ENCODE data around the gene SDHC. TPM values are rescaled to one million over a fixed set of nuclear protein-coding genes. Genes with fewer than 3 reads are reported as not detected.

Gene SDHC
- total and polyA plus RNA-seq, 4 donors: 44.3 to 247 (median 96.7) TPM

- H3K9me3 ChIP-seq (ENCODE audit: control insufficient read depth in 4 of 4, low read length in 3 of 4): no peaks in the 10 kb centered on the region
- peaks cover 0 to 7% (median 2%) of the 10 kb centered on the region in 4 donors for H3K4me1 ChIP-seq (ENCODE audit: control insufficient read depth in 4 of 4, insufficient read depth in 4 of 4, low read length in 3 of 4)
- H3K4me3 ChIP-seq (ENCODE audit: low read depth in 1 of 3, low read length in 3 of 3): peak overlapping the region; percentile 59 to 85 (median 81)
- H3K36me3 ChIP-seq (ENCODE audit: control insufficient read depth in 4 of 4, insufficient read depth in 3 of 4, low read depth in 1 of 4, low read length in 3 of 4): no peaks in the 10 kb centered on the region
- no peaks in the 10 kb centered on the region for H3K27me3 ChIP-seq (ENCODE audit: control insufficient read depth in 4 of 4, insufficient read depth in 4 of 4, low read length in 3 of 4)
- H3K27ac ChIP-seq (ENCODE audit: low read depth in 1 of 2, low read length in 2 of 2): peak overlapping the region; percentile 94 to 97
- H3K9ac ChIP-seq (ENCODE audit: low read depth in 1 of 2, low read length in 2 of 2): peak overlapping the region; percentile 93 to 96
- TF ChIP-seq ZBTB33 (IDR thresholded peaks at IDR 0.05): peak; percentile 74
- TF ChIP-seq FOXA2 (IDR thresholded peaks at IDR 0.05): peak; percentile 10
- peak; percentile 95 for TF ChIP-seq YY1 (IDR thresholded peaks at IDR 0.05)
- peak; percentile 9 to 46 for TF ChIP-seq HNF4A (conservative IDR thresholded peaks at IDR 0.05)
- peak; percentile 76 to 85 for TF ChIP-seq RXRA (IDR thresholded peaks at IDR 0.05)
- no peak for TF ChIP-seq HNF4G (IDR thresholded peaks at IDR 0.05)
- peak in 1 of 2 donors; percentile 88 for TF ChIP-seq EGR1 (IDR thresholded peaks at IDR 0.05; ENCODE audit: low read depth in 2 of 2)
- no peak for TF ChIP-seq JUND (IDR thresholded peaks at IDR 0.05)
- peak; percentile 92 to 94 for TF ChIP-seq GABPA (IDR thresholded peaks at IDR 0.05 in 1 of 2, conservative IDR thresholded peaks at IDR 0.05 in 1 of 2)
- TF ChIP-seq FOXA1 (IDR thresholded peaks at IDR 0.05): no peak
- TF ChIP-seq NR2F2 (IDR thresholded peaks at IDR 0.05): peak; percentile 93
- TF ChIP-seq, protein P1, sequence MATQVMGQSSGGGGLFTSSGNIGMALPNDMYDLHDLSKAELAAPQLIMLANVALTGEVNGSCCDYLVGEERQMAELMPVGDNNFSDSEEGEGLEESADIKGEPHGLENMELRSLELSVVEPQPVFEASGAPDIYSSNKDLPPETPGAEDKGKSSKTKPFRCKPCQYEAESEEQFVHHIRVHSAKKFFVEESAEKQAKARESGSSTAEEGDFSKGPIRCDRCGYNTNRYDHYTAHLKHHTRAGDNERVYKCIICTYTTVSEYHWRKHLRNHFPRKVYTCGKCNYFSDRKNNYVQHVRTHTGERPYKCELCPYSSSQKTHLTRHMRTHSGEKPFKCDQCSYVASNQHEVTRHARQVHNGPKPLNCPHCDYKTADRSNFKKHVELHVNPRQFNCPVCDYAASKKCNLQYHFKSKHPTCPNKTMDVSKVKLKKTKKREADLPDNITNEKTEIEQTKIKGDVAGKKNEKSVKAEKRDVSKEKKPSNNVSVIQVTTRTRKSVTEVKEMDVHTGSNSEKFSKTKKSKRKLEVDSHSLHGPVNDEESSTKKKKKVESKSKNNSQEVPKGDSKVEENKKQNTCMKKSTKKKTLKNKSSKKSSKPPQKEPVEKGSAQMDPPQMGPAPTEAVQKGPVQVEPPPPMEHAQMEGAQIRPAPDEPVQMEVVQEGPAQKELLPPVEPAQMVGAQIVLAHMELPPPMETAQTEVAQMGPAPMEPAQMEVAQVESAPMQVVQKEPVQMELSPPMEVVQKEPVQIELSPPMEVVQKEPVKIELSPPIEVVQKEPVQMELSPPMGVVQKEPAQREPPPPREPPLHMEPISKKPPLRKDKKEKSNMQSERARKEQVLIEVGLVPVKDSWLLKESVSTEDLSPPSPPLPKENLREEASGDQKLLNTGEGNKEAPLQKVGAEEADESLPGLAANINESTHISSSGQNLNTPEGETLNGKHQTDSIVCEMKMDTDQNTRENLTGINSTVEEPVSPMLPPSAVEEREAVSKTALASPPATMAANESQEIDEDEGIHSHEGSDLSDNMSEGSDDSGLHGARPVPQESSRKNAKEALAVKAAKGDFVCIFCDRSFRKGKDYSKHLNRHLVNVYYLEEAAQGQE (IDR thresholded peaks at IDR 0.05): peak; percentile 85
- no peak for TF ChIP-seq RAD21 (IDR thresholded peaks at IDR 0.05)
- TF ChIP-seq TAF1 (conservative IDR thresholded peaks at IDR 0.05): peak; percentile 77
- TF ChIP-seq, protein P2, sequence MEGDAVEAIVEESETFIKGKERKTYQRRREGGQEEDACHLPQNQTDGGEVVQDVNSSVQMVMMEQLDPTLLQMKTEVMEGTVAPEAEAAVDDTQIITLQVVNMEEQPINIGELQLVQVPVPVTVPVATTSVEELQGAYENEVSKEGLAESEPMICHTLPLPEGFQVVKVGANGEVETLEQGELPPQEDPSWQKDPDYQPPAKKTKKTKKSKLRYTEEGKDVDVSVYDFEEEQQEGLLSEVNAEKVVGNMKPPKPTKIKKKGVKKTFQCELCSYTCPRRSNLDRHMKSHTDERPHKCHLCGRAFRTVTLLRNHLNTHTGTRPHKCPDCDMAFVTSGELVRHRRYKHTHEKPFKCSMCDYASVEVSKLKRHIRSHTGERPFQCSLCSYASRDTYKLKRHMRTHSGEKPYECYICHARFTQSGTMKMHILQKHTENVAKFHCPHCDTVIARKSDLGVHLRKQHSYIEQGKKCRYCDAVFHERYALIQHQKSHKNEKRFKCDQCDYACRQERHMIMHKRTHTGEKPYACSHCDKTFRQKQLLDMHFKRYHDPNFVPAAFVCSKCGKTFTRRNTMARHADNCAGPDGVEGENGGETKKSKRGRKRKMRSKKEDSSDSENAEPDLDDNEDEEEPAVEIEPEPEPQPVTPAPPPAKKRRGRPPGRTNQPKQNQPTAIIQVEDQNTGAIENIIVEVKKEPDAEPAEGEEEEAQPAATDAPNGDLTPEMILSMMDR (IDR thresholded peaks at IDR 0.05; ENCODE audit: low read depth, low read length, missing input control): peak; percentile 25
- peak; percentile 69 for TF ChIP-seq SP1 (IDR thresholded peaks at IDR 0.05)
- TF ChIP-seq ATF3 (IDR thresholded peaks at IDR 0.05): peak; percentile 100
- peak; percentile 95 for TF ChIP-seq MAX (IDR thresholded peaks at IDR 0.05)
- WGBS: under 1% methylated on average over 53 of the region's 53 CpGs
- peak; percentile 96 for DNase-seq (ENCODE audit: low spot score)
These were observed 85.2 kb downstream of the SDHC start for GRCh38 chr1:161399257-161399998.

All from liver (tissue), 9 donors.